ENCODE measurements around the gene ALK.

- TF ChIP-seq FOXM1 (IDR thresholded peaks at IDR 0.05; ENCODE audit: borderline replicate concordance, low read depth) (no peak), EP300 (IDR thresholded peaks at IDR 0.05; ENCODE audit: borderline replicate concordance) (no peak), CEBPB (IDR thresholded peaks at IDR 0.05) (no peak), TAF1 (IDR thresholded peaks at IDR 0.05; ENCODE audit: low read depth) (no peak), NFIC (IDR thresholded peaks at IDR 0.05) (no peak), REST (IDR thresholded peaks at IDR 0.05; ENCODE audit: low read depth) (no peak), TEAD4 (IDR thresholded peaks at IDR 0.05) (no peak), EGR1 (IDR thresholded peaks at IDR 0.05) (no peak), TCF12 (IDR thresholded peaks at IDR 0.05; ENCODE audit: low read depth) (no peak), RAD21 (IDR thresholded peaks at IDR 0.05; ENCODE audit: low read depth) (no peak), MAX (IDR thresholded peaks at IDR 0.05) (no peak)
These were observed 613.9 kb downstream of the ALK start for GRCh38 chr2:29307519-29307918.

All from Ishikawa (cell line).